IMR-90 (cell line): ENCODE measurements around the gene RAB3IL1. TPM values are rescaled to one million over a fixed set of nuclear protein-coding genes. Genes with fewer than 3 reads are reported as not detected.

ENCODE experiments used
- ATAC-seq: fragments of 200-7000 bp; cut with Tn5 transposase; 2 replicates; pipeline ENCODE4 v1.9.1; 2020; ENCODE audit warnings: low read depth, mild to moderate bottlenecking, moderate library complexity
- BruUV-seq: library from RNA; stranded (reverse); fragments of 400-500 nt; replicated peaks from 2 replicates; lab custom pipeline; 2021; lab: Mats Ljungman, UMichigan
- CTCF ChIA-PET: fragments of 300-600 bp; formaldehyde crosslinking; extraction: SDS; loops from one replicate; lab custom pipeline; 2021; ENCODE audit warnings: antibody characterized with exemption; lab: Yijun Ruan, JAX
- POLR2A ChIA-PET: fragments of 300-600 bp; sonication (Branson Sonifier 250); formaldehyde crosslinking; loops from one replicate; lab custom pipeline; 2022; ENCODE audit warnings: antibody characterized with exemption; ENCODE audit not compliant: unreplicated experiment; lab: Charles Lee
- DNase-seq: peaks from one replicate; pipeline ENCODE4 v3.0.0; 2013
- H2AFZ ChIP-seq: replicated peaks from 2 replicates; pipeline ENCODE3; 2013; ENCODE audit warnings: low read length, mild to moderate bottlenecking; ENCODE audit not compliant: poor library complexity
- H2AK5ac ChIP-seq: 2 replicates; pipeline ENCODE4 v1.6.1; 2013; ENCODE audit warnings: low read depth, low read length, inconsistent platforms
- H2AK9ac ChIP-seq: replicated peaks from 2 replicates; pipeline ENCODE3; 2013; ENCODE audit warnings: mild to moderate bottlenecking, low read depth, low read length, moderate library complexity; ENCODE audit not compliant: poor library complexity
- H2BK120ac ChIP-seq: 2 replicates; pipeline ENCODE4 v1.6.1; 2013; ENCODE audit warnings: low read depth, low read length, inconsistent platforms
- H2BK15ac ChIP-seq: 3 replicates; pipeline ENCODE4 v1.6.1; 2013; ENCODE audit warnings: low read depth, low read length, inconsistent platforms
- H2BK20ac ChIP-seq: 2 replicates; pipeline ENCODE4 v1.6.1; 2013; ENCODE audit warnings: low read depth, mild to moderate bottlenecking, inconsistent platforms, low read length, moderate library complexity
- H2BK5ac ChIP-seq: 2 replicates; pipeline ENCODE4 v1.6.1; 2013; ENCODE audit warnings: mild to moderate bottlenecking, low read depth, low read length, inconsistent platforms; ENCODE audit not compliant: poor library complexity, severe bottlenecking
- H3K14ac ChIP-seq: replicated peaks from 2 replicates; pipeline ENCODE4 v1.6.1; 2013; ENCODE audit warnings: low read depth, low read length, inconsistent platforms
- H3K18ac ChIP-seq: 2 replicates; pipeline ENCODE4 v1.6.1; 2013; ENCODE audit warnings: low read depth, low read length, control low read depth
- H3K23ac ChIP-seq: 2 replicates; pipeline ENCODE4 v1.6.1; 2013; ENCODE audit warnings: low read depth, low read length, inconsistent platforms
- H3K27ac ChIP-seq: 2 replicates; pipeline ENCODE4 v1.5.1; 2013; ENCODE audit warnings: mild to moderate bottlenecking, control low read depth, low read length; ENCODE audit not compliant: insufficient read depth
- H3K27me3 ChIP-seq: 2 replicates; pipeline ENCODE4 v1.6.1; 2013; ENCODE audit warnings: low read length; ENCODE audit not compliant: control insufficient read depth, insufficient read depth
- H3K36me3 ChIP-seq: 2 replicates; pipeline ENCODE4 v1.6.1; 2013; ENCODE audit warnings: low read length, mixed read lengths; ENCODE audit not compliant: control insufficient read depth, insufficient read depth
- H3K4ac ChIP-seq: 2 replicates; pipeline ENCODE4 v1.6.1; 2013; ENCODE audit warnings: low read depth, low read length, inconsistent platforms
- H3K4me1 ChIP-seq: 2 replicates; pipeline ENCODE4 v1.6.1; 2013; ENCODE audit warnings: low read length, mixed read lengths; ENCODE audit not compliant: control insufficient read depth, insufficient read depth
- H3K4me2 ChIP-seq: 2 replicates; pipeline ENCODE4 v1.6.1; 2013; ENCODE audit warnings: low read depth, mild to moderate bottlenecking, control low read depth, low read length, moderate library complexity
- H3K4me3 ChIP-seq: 2 replicates; pipeline ENCODE4 v1.5.1; 2013; ENCODE audit warnings: low read depth, mild to moderate bottlenecking, control low read depth, low read length, moderate library complexity; ENCODE audit not compliant: insufficient read depth
- H3K56ac ChIP-seq: 2 replicates; pipeline ENCODE4 v1.6.1; 2013; ENCODE audit warnings: low read length, inconsistent platforms; ENCODE audit not compliant: insufficient read depth; ENCODE audit errors: extremely low read depth
- H3K79me1 ChIP-seq, 2 experiments: 2 replicates each; pipeline ENCODE4 v1.6.1; 2013; ENCODE audit warnings: low read length in 2 of 2, inconsistent platforms in 1 of 2, low read depth in 1 of 2
- H3K9ac ChIP-seq: 2 replicates; pipeline ENCODE4 v1.6.1; 2013; ENCODE audit warnings: low read depth, low read length, control low read depth
- H3K9me1 ChIP-seq: 2 replicates; pipeline ENCODE4 v1.6.1; 2013; ENCODE audit warnings: low read length, inconsistent platforms; ENCODE audit not compliant: insufficient read depth
- H3K9me3 ChIP-seq: 2 replicates; pipeline ENCODE4 v1.6.1; 2013; ENCODE audit warnings: low read length; ENCODE audit not compliant: control insufficient read depth, insufficient read depth
- H4K20me1 ChIP-seq: 2 replicates; pipeline ENCODE4 v1.6.1; 2013; ENCODE audit warnings: low read length, inconsistent platforms; ENCODE audit not compliant: insufficient read depth
- H4K5ac ChIP-seq: 2 replicates; pipeline ENCODE4 v1.6.1; 2013; ENCODE audit warnings: mild to moderate bottlenecking, low read depth, low read length, control low read depth
- H4K8ac ChIP-seq, 2 experiments: 2 replicates each; pipeline ENCODE4 v1.6.1; 2013; ENCODE audit warnings: low read depth in 2 of 2, low read length in 2 of 2, control low read depth in 1 of 2, inconsistent platforms in 1 of 2
- H4K91ac ChIP-seq: 2 replicates; pipeline ENCODE4 v1.6.1; 2013; ENCODE audit warnings: low read depth, low read length, inconsistent platforms; ENCODE audit not compliant: insufficient read depth
- BHLHE40 ChIP-seq: fragments of 150-350 bp; IDR thresholded peaks from 2 replicates; pipeline ENCODE4 v1.6.1; 2016; ENCODE audit warnings: mild to moderate bottlenecking, low read depth, low read length
- CEBPB ChIP-seq: IDR thresholded peaks from 2 replicates; pipeline ENCODE4 v1.6.1; 2012; ENCODE audit warnings: low read depth, low read length, improper control_type of control experiment
- CHD1 ChIP-seq: IDR thresholded peaks from 2 replicates; pipeline ENCODE4 v1.6.1; 2012; ENCODE audit warnings: low read depth, low read length, improper control_type of control experiment
- FOS ChIP-seq: fragments of 150-350 bp; IDR thresholded peaks from 2 replicates; pipeline ENCODE4 v1.6.1; 2016; ENCODE audit warnings: low read depth, low read length
- MAZ ChIP-seq: IDR thresholded peaks from 2 replicates; pipeline ENCODE4 v1.6.1; 2012; ENCODE audit warnings: low read depth, mild to moderate bottlenecking, low read length, improper control_type of control experiment, moderate library complexity, borderline replicate concordance
- NFE2L2 ChIP-seq: fragments of 150-350 bp; IDR thresholded peaks from 2 replicates; pipeline ENCODE4 v1.6.1; 2016; ENCODE audit warnings: low read depth, mild to moderate bottlenecking, low read length
- POLR2A ChIP-seq: IDR thresholded peaks from 2 replicates; pipeline ENCODE4 v1.6.1; 2012; ENCODE audit warnings: mild to moderate bottlenecking, low read depth, low read length
- RCOR1 ChIP-seq: IDR thresholded peaks from 2 replicates; pipeline ENCODE4 v1.6.1; 2012; ENCODE audit warnings: mild to moderate bottlenecking, low read length, improper control_type of control experiment; ENCODE audit not compliant: insufficient replicate concordance
- WGBS, 2 experiments: methylation state at CpG; one replicate each; pipeline versions ENCODE4 v1.1.5 to v1.1.7; 2013; ENCODE audit warnings: missing lambda C conversion rate in 2 of 2; ENCODE audit not compliant: insufficient read length in 1 of 2; ENCODE audit errors: extremely low coverage in 2 of 2; 5-methylcytosine and 5-hydroxymethylcytosine counted together
- dilution Hi-C: fragments of 300-500 bp; cut with HindIII; formaldehyde crosslinking; loops from one replicate; pipeline ENCODE4 v1.14.3; 2018; ENCODE audit warnings: low sequenced_read_pairs; ENCODE audit not compliant: unreplicated experiment
- in situ Hi-C: fragments of 300-500 bp; cut with MboI; formaldehyde crosslinking; loops from 3 replicates; pipeline ENCODE4 v1.14.3; 2019; ENCODE audit warnings: low sequenced_read_pairs, inconsistent platforms, mixed read lengths
- intact Hi-C: fragments of 100-400 bp; cut with micrococcal nuclease; formaldehyde crosslinking; loops from 2 replicates; pipeline ENCODE4 v1.10.0; 2022
- polyA plus RNA-seq, 3 experiments: library from polyadenylated mRNA; depleted of rRNA; stranded (reverse); fragments of >200 nt; gene quantifications; 2 replicates each; pipeline ENCODE4 v1.2.3, GENCODE V29; 2012; ENCODE audit warnings: low replicate concordance in 1 of 3
- total RNA-seq: library from RNA; depleted of rRNA; stranded (reverse); fragments of >200 nt; gene quantifications from 2 replicates; pipeline ENCODE4 v1.2.3, GENCODE V29; 2012
- TF ChIP-seq, protein P1 (sequence below): conservative IDR thresholded peaks from 2 replicates; pipeline ENCODE4 v1.5.1; 2012; ENCODE audit warnings: mild to moderate bottlenecking, low read depth, low read length, improper control_type of control experiment

Gene RAB3IL1
- total and polyA plus RNA-seq, 2 of the 4 experiments (the other 2 are of a cell fraction), result 0.72 to 1.9 TPM

DNA sequence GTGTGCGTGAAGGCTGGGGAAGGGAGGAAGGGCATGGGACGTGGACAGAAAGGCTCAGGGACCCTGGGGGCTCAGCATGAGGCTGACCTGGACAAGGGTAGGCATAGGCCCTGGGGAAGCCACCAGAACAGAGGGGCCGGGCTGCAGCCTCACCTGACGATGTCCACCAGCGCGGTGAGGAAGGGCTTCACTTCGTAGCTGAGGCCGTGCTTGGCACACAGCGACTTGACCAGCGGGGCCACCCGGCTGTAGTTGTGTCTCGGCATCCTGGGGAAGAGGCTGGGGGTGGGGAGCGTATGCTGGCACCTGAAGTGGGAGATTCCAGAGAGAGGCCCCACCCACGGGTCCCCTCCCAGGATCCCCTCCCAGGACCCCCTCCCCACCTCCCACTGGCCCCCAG, 41.7 kb downstream of the RAB3IL1 start:
- dilution Hi-C loops, result no loop called here
- ChIA-PET CTCF (interaction anchor here (1.0 to 1.5 kb wide), 2 partner anchors 78 to 207 kb away, joined by 3 read pairs; no protein-coding TSS in a partner anchor), POLR2A (no interaction called here)

More for the DNA sequence above, 41.7 kb downstream of the RAB3IL1 start:
- H3K9me1 ChIP-seq, result 0 out of 2 replicates have a peak, but pooled peaks cover 5% of the 10 kb centered on the region
- no peak for TF ChIP-seq NFE2L2
- TF ChIP-seq RCOR1, result no peak
- TF ChIP-seq, protein P1, sequence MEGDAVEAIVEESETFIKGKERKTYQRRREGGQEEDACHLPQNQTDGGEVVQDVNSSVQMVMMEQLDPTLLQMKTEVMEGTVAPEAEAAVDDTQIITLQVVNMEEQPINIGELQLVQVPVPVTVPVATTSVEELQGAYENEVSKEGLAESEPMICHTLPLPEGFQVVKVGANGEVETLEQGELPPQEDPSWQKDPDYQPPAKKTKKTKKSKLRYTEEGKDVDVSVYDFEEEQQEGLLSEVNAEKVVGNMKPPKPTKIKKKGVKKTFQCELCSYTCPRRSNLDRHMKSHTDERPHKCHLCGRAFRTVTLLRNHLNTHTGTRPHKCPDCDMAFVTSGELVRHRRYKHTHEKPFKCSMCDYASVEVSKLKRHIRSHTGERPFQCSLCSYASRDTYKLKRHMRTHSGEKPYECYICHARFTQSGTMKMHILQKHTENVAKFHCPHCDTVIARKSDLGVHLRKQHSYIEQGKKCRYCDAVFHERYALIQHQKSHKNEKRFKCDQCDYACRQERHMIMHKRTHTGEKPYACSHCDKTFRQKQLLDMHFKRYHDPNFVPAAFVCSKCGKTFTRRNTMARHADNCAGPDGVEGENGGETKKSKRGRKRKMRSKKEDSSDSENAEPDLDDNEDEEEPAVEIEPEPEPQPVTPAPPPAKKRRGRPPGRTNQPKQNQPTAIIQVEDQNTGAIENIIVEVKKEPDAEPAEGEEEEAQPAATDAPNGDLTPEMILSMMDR, result no peak
- TF ChIP-seq CHD1, result no peak
- no peak for TF ChIP-seq BHLHE40
- TF ChIP-seq POLR2A, result no peak
- TF ChIP-seq CEBPB, result no peak
- no peak for TF ChIP-seq MAZ
- TF ChIP-seq FOS, result no peak
- in situ Hi-C loops, result no loop called here
- ATAC-seq (no peak), DNase-seq (no peak)
- H4K8ac ChIP-seq, result no peak overlapping the region
- H3K79me1 ChIP-seq, result 0 out of 4 replicates have a peak, but pooled peaks cover 0 to 2% of the 10 kb centered on the region in 2 experiments
- H2BK20ac ChIP-seq, result no peak overlapping the region
- no peak overlapping the region for H2BK120ac ChIP-seq
- H2BK5ac ChIP-seq, result no peak overlapping the region
- peaks cover 26% of the 10 kb centered on the region for H3K36me3 ChIP-seq
- H3K27ac ChIP-seq, result no peak overlapping the region
- H4K5ac ChIP-seq, result no peak overlapping the region
- H2AK9ac ChIP-seq, result peak overlapping the region; percentile 55
- H2AFZ ChIP-seq, result peak overlapping the region; percentile 43
- BruUV-seq, result no TSS peak
- H3K14ac ChIP-seq, result no peak overlapping the region
- no peak overlapping the region for H2AK5ac ChIP-seq
- 100% methylated on average over 2 of the region's 14 CpGs; no CpG with 5 or more reads in 1 of the 2 experiments for WGBS, 2 experiments
- no peak overlapping the region for H3K4me2 ChIP-seq
- no peaks in the 10 kb centered on the region for H3K9me3 ChIP-seq
- H2BK15ac ChIP-seq, result no peak overlapping the region
- H3K27me3 ChIP-seq, result no peaks in the 10 kb centered on the region
- H3K56ac ChIP-seq, result no peak overlapping the region
- H4K91ac ChIP-seq, result no peak overlapping the region
- no peak overlapping the region for H3K18ac ChIP-seq
- peaks cover 2% of the 10 kb centered on the region for H3K4me1 ChIP-seq
- H3K4ac ChIP-seq, result no peak overlapping the region
- H3K4me3 ChIP-seq, result no peak overlapping the region
- no peak overlapping the region for H3K9ac ChIP-seq
- H3K23ac ChIP-seq, result no peak overlapping the region
- H4K20me1 ChIP-seq, result peaks cover 4% of the 10 kb centered on the region
- intact Hi-C loops, result no loop called here
